Vagina (tissue), 2 donors: ENCODE results near the gene RASA2.

ENCODE experiments used
- POLR2A ChIP-seq, 2 donors: fragments of 450-650 bp; IDR thresholded peaks; one replicate each; pipeline ENCODE4 v1.6.1; 2017; ENCODE audit warnings: antibody characterized with exemption in 2 of 2, mild to moderate bottlenecking in 2 of 2, moderate library complexity in 2 of 2
- POLR2AphosphoS5 ChIP-seq, 2 donors: sonication (generic); formaldehyde crosslinking; IDR thresholded peaks; one replicate each; pipeline ENCODE4 v1.9.0; 2017; ENCODE audit warnings: antibody characterized with exemption in 2 of 2, mild to moderate bottlenecking in 2 of 2, low read depth in 1 of 2; ENCODE audit not compliant: insufficient read depth in 1 of 2
- TF ChIP-seq, protein P1 (sequence below), 3 experiments: fragments of 450-650 bp in 2 of 3; fragments of 200-600 bp in 1 of 3; sonication (generic) in 1 of 3; IDR thresholded peaks; one replicate each; pipeline ENCODE4 v1.5.1; 2017 to 2019; ENCODE audit warnings: antibody characterized with exemption in 3 of 3, mild to moderate bottlenecking in 2 of 3, moderate library complexity in 2 of 3

DNA sequence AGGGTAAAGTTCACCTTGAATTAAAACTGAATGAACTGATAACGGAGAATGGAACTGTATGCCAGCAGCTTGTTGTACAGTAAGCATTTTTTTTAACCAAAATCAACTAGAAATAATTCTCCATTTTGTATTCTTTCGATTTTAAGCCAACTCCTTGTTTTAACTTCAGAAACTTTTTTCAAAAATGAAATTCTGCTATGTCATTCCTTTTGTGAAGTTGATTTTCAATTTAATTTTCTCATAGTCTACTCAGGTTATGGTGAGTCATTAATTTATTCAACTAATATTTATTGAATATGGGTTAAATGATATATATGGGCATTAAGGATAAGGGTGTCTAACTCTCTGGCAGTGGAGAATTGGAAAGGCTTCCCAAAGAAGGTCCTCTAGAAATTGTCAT, 53.7 kb downstream of the RASA2 start:
- TF ChIP-seq POLR2A (IDR thresholded peaks at IDR 0.05): no peak
- TF ChIP-seq, protein P1, sequence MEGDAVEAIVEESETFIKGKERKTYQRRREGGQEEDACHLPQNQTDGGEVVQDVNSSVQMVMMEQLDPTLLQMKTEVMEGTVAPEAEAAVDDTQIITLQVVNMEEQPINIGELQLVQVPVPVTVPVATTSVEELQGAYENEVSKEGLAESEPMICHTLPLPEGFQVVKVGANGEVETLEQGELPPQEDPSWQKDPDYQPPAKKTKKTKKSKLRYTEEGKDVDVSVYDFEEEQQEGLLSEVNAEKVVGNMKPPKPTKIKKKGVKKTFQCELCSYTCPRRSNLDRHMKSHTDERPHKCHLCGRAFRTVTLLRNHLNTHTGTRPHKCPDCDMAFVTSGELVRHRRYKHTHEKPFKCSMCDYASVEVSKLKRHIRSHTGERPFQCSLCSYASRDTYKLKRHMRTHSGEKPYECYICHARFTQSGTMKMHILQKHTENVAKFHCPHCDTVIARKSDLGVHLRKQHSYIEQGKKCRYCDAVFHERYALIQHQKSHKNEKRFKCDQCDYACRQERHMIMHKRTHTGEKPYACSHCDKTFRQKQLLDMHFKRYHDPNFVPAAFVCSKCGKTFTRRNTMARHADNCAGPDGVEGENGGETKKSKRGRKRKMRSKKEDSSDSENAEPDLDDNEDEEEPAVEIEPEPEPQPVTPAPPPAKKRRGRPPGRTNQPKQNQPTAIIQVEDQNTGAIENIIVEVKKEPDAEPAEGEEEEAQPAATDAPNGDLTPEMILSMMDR (IDR thresholded peaks at IDR 0.05): no peak
- no peak for TF ChIP-seq POLR2AphosphoS5 (IDR thresholded peaks at IDR 0.05; ENCODE audit: insufficient read depth in 1 of 2, low read depth in 1 of 2)
